ENCODE data around the gene ZCCHC7. TPM values are rescaled to one million over a fixed set of nuclear protein-coding genes. Genes with fewer than 3 reads are reported as not detected.

Gene ZCCHC7
- total and polyA plus RNA-seq, 9 of the 15 experiments (the other 6 are each of a cell fraction or from before 2014, with no cell fraction given), result 34.1 to 68.9 (median 48.8) TPM

GRCh38 chr9:37229455-37229854, 109.1 kb downstream of the ZCCHC7 start:
- Histone ChIP-seq H3K79me2 (ENCODE audit: control insufficient read depth, insufficient read depth, low read length) (peaks cover 70% of the 10 kb centered on the region), H3K4me2 (ENCODE audit: insufficient read depth, low read length) (no peak overlapping the region), H3K27ac (ENCODE audit: extremely low read depth, low read depth, low read length) (peak overlapping the region; percentile 31; the same call in 1 of the 3 replicates), H3K9me1 (ENCODE audit: control insufficient read depth, insufficient read depth, low read length) (no peaks in the 10 kb centered on the region), H2AFZ (ENCODE audit: low read depth, low read length) (no peak overlapping the region), H4K20me1 (replicated peaks; ENCODE audit: control insufficient read depth, insufficient read depth, low read length) (no peaks in the 10 kb centered on the region), H3K9me3 (replicated peaks; ENCODE audit: control insufficient read depth, insufficient read depth, low read depth, low read length) (no peaks in the 10 kb centered on the region; the same call in 1 of the 2 replicates), H3K4me3 (no peak overlapping the region), H3K9ac (ENCODE audit: insufficient read depth in 1 of 2, low read depth in 2 of 2, low read length in 2 of 2) (no peak overlapping the region), H3K4me1 (replicated peaks in 1 of 2; ENCODE audit: control insufficient read depth in 2 of 2, insufficient read depth in 2 of 2, low read length in 2 of 2) (peaks cover 3% of the 10 kb centered on the region in 2 experiments; a peak in 3 of 5 replicates), H3K36me3 (ENCODE audit: control insufficient read depth, insufficient read depth, low read length) (peaks cover 14% of the 10 kb centered on the region; the same call in 1 of the 3 replicates), H3K27me3 (ENCODE audit: control insufficient read depth in 2 of 2, insufficient read depth in 2 of 2, low read length in 2 of 2) (no peaks in the 10 kb centered on the region)
- intact Hi-C loops (cut with micrococcal nuclease) (no loop called here), in situ Hi-C loops (cut with MboI) (no loop called here)
- no TSS peak for BruUV-seq (replicated peaks)
- 56% methylated on average over 1 of the region's 1 CpG for whole genome bisulfite sequencing (ENCODE audit: insufficient coverage, low coverage, missing lambda C conversion rate)
- ChIA-PET POLR2A (interaction anchor here (0.8 to 1.6 kb wide), 4 partner anchors 10 to 32 kb away, joined by 3 read pairs; no protein-coding TSS in a partner anchor), CTCF (ENCODE audit: low intra/inter-chr PET ratio) (no interaction called here)
- no peak for TF ChIP-seq HNRNPUL1 (IDR thresholded peaks at IDR 0.05; ENCODE audit: low read length)
- TF ChIP-seq PCBP2 (IDR thresholded peaks at IDR 0.05; ENCODE audit: low read depth, low read length, poor library complexity, severe bottlenecking), result no peak
- TF ChIP-seq RAD51 (IDR thresholded peaks at IDR 0.05; ENCODE audit: borderline replicate concordance, low read depth), result no peak
- TF ChIP-seq ELF2 (CRISPR knock-in tag; IDR thresholded peaks at IDR 0.05), result no peak
- TF ChIP-seq OTX1 (CRISPR knock-in tag; IDR thresholded peaks at IDR 0.05), result no peak
- TF ChIP-seq TEAD4 (IDR thresholded peaks at IDR 0.05; ENCODE audit: low read length), result no peak
- no peak for TF ChIP-seq TEAD4 (CRISPR knock-in tag; IDR thresholded peaks at IDR 0.05; ENCODE audit: borderline replicate concordance)
- TF ChIP-seq MYNN (IDR thresholded peaks at IDR 0.05), result no peak
- TF ChIP-seq MYNN (CRISPR knock-in tag; IDR thresholded peaks at IDR 0.05), result no peak
- peak; percentile 61 for TF ChIP-seq ZNF316 (IDR thresholded peaks at IDR 0.05)
- TF ChIP-seq ZNF655 (CRISPR knock-in tag; IDR thresholded peaks at IDR 0.05), result no peak
- TF ChIP-seq ZNF561 (CRISPR knock-in tag; conservative IDR thresholded peaks at IDR 0.05), result no peak
- peak; percentile 39; the same call in 1 of the 2 replicates for TF ChIP-seq C11orf30 (IDR thresholded peaks at IDR 0.05; ENCODE audit: low read depth)
- no peak for TF ChIP-seq RBM34 (IDR thresholded peaks at IDR 0.05; ENCODE audit: borderline replicate concordance, insufficient read depth, low read length)
- no peak for TF ChIP-seq SMARCE1 (IDR thresholded peaks at IDR 0.05)
- ATAC-seq (peak; percentile 45; the same call in 2 of the 3 replicates), DNase-seq (ENCODE audit: extremely low read depth in 1 of 4, low spot score in 3 of 4) (no peak), FAIRE-seq (no peak)
